ENCODE data around the gene AQP12B.

AQP12B gene

DNA sequence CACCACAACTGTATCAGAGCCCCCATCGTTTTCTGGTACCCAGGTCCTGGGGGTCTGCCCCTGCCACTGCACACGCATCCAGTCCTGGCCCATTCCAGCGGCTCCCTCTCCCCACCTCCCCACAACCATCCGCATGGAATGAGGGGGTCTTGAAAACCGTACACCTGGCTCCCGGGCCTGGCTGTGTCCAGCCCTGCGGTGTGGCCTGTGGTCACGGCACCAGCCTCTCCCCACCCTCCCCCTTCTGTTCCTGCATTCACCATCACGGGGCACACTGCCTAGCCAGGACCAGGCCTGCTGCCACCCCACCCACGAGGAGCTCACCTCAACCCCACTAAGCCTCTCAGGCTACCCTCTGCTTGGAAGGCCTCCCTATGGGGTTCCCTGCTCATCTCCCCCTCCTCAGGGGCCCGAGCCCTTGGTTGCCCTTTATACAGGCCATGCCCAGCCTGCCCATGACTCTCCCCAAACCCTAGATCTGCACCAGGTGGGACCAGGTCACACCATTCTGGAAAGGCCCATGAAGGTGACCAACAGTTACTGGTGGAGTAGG is 46.0 kb downstream of the AQP12B start:
- in situ Hi-C loops (cut with MboI; ENCODE audit: low sequenced_read_pairs) = no loop called here

DNA sequence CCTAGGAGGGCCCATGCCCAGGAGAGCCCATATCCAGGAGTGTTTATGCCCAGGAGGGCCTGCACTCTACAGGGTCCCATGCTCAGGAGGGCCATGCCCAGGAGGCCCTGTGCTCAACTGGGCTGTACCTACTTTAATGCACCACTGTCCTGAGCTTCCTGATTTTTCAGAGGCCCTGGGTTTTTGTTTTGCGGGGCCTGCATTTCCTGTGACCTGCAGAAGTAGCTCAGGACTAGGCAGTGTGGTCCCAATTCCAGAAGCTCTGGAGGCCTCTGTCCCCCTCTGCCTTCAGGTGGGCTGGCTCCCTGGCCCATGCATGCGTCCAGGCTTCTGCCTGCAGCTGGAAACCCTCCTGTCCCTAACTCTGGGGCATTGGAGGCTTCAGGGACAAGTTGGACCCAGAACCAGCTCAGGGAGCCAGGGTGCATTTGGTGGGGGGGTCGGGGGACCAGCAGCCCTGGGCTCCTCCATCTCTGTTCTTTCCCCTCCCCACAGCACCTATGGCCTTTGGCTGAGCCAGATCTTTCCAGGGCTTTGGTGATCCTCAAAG is 46.6 kb downstream of the AQP12B start:
- in situ Hi-C loops (cut with MboI; ENCODE audit: low sequenced_read_pairs) = no loop called here

DNA sequence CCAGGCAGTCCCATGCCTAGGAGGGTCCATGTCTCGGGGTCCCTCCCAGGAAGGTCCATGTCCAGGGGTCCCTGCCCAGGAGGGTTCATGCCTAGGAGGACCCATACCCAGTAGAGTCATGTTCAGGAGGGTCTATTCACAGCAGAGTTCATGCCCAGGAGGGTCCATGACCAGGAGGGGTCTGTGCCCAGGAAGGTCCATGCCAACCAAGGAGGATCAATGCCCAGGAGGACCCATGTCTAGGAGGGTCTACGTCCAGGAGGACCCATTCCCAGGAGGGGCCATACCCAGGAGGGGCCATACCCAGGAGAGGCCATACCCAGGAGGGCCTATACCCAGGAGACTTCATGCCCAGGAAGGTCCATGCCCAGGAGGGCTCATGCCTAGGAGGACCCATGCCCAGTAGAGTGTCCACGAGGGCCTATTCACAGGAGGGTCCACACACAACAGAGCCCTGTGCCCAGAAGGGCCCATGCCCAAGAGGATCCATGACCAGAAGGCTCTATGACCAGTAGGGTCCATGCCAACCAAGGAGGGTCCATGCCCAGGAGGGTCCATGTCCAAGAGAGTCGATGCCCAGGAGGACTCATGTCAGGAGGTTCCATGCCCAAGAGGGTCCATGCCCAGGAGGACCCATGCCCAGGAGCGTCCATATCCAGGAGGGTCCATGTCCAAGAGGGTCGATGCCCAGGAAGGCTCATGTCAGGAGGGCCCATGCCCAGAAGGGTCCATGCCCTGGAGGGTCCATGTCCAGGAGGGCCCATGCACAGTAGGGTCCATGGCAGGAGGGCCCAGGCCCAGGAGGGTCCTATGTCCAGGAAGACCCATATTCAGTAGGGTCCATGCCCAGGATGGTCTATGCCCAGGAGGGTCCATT is 47.3 kb downstream of the AQP12B start:
- in situ Hi-C loops (cut with MboI; ENCODE audit: low sequenced_read_pairs) = no loop called here

DNA sequence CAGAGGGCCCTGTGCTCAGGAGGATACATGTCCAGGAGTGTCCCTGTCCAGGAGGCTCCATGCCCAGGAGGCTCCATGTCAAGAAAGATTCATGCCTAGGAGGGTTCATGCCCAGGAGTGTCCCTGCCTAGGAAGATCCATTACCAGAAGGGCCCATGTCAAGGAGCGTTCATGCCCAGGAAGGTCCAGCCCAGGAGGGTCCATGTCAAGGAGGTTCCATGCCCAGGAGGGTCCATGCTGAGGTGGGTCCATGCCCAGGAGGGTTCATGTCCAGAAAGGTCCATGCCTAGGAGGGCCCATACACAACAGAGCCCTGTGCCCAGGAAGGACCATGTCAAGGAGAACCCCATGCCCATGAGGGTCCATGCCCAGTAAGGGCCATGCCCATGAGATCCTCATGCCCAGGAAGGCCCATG is 50.4 kb downstream of the AQP12B start:
- in situ Hi-C loops (cut with MboI; ENCODE audit: low sequenced_read_pairs) = no loop called here

DNA sequence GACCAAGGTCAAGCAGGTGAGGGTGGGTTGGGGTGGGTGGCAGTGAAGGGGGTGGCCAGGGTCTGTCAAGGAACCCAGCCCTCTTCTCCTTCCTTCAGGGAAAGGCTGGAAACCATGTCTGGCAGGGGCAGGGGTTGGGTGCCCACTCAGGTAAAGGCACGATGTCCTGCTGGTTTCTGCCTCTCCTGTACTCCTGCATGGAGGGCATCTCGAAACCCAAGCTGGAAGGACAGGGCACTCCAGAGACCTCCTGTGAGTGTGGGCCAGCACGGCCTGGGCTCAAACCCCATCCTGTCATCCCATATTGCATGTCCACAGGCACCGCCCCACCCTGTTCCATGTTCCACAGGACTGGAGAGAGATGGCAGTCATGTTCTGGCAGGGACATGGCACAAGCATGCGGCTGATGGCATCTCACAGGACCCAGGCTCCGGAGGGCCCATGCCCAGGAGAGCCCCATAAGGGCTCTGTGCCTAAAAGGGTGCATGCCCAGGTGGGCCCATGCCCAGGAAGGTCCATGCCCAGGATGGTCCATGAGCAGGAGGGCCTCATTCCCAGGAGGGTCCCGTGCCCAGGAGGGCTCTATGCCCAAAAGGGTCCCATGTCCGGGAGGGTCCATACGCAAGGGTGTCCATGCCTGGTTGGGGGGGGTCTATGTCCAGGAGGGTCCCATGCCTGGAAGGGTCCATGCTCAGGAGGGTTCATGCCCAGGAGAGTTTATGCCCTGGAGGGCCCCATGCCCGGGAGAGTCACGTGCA is 51.0 kb downstream of the AQP12B start:
- in situ Hi-C loops (cut with MboI; ENCODE audit: low sequenced_read_pairs) = no loop called here

DNA sequence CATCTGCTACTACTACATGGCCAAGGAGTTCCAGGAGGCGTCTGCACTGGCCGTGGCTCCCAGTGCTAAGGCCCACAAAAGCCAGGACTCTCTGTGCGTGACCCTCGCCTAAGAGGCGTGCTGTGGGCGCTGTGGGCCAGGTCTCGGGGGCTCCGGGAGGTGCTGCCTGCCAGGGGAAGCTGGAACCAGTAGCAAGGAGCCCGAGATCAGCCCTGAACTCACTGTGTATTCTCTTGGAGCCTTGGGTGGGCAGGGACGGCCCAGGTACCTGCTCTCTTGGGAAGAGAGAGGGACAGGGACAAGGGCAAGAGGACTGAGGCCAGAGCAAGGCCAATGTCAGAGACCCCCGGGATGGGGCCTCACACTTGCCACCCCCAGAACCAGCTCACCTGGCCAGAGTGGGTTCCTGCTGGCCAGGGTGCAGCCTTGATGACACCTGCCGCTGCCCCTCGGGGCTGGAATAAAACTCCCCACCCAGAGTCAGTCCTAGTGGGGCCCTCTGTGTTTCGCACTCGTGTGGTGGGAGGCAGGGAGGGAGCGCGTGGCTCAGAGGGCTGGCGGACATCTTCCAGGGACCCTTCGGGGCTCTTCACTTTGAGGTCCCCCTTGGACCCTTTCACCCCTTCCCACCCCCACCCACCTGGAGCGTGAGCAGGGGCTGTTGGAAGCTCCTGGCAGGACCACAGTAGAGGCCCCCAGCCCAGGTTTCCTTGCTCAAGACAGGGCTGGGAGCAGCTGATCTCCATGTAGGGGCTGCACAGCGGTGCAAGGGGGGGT is 51.7 kb downstream of the AQP12B start:
- in situ Hi-C loops (cut with MboI; ENCODE audit: low sequenced_read_pairs) = no loop called here

DNA sequence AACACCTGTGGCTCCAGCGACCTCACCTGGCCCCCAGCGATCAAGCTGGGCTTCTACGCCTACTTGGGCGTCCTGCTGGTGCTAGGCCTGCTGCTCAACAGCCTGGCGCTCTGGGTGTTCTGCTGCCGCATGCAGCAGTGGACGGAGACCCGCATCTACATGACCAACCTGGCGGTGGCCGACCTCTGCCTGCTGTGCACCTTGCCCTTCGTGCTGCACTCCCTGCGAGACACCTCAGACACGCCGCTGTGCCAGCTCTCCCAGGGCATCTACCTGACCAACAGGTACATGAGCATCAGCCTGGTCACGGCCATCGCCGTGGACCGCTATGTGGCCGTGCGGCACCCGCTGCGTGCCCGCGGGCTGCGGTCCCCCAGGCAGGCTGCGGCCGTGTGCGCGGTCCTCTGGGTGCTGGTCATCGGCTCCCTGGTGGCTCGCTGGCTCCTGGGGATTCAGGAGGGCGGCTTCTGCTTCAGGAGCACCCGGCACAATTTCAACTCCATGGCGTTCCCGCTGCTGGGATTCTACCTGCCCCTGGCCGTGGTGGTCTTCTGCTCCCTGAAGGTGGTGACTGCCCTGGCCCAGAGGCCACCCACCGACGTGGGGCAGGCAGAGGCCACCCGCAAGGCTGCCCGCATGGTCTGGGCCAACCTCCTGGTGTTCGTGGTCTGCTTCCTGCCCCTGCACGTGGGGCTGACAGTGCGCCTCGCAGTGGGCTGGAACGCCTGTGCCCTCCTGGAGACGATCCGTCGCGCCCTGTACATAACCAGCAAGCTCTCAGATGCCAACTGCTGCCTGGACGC is 52.5 kb downstream of the AQP12B start:
- in situ Hi-C loops (cut with MboI; ENCODE audit: low sequenced_read_pairs) = no loop called here

DNA sequence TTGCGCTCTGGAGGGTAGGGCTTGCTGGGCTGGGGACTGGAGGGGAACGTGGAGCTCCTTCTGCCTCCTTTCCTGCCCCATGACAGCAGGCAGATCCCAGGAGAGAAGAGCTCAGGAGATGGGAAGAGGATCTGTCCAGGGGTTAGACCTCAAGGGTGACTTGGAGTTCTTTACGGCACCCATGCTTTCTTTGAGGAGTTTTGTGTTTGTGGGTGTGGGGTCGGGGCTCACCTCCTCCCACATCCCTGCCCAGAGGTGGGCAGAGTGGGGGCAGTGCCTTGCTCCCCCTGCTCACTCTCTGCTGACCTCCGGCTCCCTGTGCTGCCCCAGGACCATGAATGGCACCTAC is 53.1 kb downstream of the AQP12B start:
- in situ Hi-C loops (cut with MboI; ENCODE audit: low sequenced_read_pairs) = no loop called here

DNA sequence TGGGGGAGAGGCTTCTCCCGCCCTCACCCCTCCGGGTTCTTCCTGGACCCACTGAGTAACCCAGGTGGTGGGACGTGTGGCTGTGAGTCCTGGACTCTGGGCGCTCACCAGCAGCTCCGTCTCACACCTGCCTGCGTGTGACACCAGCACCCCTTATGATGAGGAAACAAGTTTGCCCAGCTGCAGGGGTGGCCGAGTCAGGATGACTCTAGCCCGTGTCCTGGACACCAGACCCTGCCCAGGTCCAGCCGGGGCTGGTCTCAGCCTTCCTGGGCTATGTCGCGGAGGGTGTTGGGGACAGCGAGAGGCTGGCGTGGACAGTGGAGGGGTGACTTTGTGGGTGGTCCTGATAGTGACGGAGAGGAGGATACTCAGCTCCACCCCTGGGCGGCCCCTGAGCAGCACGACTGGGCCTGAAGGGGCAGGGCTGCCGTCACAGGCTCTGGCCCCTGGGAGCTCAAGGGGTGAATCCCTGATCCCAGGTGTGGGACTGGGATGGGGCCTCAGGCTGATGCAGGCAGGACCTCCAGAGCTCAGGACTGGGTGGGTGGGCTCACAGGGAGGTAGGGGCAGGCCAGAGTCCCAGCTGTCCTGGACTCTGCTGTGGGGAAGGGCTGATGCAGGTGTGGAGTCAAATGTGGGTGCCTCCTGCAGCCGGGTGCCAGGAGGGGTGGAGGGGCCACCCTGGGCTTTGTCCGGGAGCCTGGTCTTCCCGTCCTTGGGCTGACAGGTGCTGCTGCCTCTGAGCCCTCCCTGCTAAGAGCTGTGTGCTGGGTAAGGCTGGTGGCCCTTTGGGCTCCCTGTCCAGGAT is 53.7 kb downstream of the AQP12B start:
- in situ Hi-C loops (cut with MboI; ENCODE audit: low sequenced_read_pairs) = no loop called here

DNA sequence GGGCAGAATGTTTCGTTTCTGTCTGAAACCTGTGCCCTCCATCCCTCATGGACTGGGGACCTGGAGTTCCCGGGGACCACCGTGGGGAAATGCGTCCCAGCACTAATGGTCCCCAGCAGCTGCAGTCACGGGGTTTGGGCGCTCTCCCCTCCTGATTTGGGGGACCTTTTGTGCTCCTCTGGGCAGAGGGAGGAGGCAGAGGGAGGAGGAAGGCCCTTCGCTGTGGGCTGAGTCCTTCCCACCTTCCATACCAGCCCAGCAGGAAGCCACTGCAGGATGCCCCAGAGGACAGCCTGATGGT is 54.2 kb downstream of the AQP12B start:
- in situ Hi-C loops (cut with MboI; ENCODE audit: low sequenced_read_pairs) = no loop called here

DNA sequence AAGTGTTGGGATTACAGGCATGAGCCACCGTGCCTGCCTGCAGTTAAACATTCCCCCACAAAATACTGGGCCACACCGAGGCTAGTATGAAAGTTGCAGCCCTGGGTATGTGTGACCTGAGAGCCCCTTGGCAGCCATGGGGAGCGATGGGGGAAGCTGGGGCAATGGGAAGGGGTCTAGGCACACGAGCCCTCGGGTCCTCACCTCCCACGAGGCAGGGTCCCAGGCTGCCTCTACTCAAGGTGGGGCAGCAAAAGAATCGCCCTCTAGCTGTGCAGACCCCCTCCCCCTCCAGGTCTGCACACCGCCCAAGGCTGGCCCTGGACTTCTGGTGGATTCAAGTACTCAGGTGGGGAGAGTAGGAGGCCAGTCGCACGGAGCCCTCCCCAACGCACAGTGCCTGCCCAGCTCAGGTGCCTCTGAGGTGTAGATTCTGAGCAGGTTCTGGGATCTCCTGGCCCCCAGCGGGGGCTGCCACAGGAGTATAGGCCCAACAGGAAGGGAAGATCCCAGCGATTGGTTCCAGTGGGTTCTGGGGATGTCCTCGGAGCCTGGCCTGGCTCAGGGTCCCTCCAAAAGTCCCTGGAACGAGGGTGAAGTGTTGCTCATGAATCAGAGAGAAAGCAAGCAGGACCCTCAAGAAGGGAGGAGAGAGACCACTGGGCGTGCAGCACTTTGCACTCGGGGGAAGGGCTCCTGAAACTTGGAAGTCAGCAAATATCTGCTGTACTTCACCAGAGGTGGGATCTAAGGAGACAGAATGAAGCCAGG is 54.8 kb downstream of the AQP12B start:
- in situ Hi-C loops (cut with MboI; ENCODE audit: low sequenced_read_pairs) = no loop called here

DNA sequence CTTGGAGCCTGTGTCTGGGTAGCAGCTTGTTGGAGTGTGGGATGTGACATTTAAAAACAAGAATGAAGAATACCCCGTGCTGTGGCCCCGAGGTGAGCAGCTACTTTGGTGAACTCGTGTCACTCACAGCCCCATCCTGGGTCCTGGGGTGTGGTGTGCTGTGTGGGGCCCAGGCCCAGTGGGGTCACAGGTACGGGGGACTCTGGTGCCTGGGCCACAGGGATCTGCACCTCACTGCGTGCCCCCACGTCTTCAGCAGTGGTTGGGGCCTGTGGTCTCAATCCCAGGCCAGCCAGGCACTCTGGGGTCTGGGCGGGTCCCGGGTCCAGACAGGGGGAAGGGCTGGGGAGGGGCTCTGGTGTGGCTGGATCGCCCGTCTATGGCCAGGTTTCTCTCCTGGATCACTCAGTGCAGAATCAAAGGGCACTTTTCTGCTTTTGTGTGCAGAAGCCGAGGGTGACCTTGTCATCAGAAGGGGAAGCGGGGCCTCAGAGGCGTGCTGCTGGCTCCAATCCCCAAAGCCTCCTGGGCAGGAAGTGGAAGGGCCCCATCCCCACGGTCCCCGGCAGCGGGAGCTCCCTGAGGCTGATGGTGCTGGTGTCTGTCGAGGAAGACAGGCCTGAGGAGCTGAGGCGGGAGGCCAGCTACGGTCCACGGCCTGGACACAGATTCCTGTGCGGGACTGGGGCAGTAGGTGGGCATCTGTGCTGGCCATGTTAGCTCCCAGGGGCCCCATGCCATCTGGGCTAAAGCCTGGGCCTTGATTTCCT is 56.0 kb downstream of the AQP12B start:
- in situ Hi-C loops (cut with MboI; ENCODE audit: low sequenced_read_pairs) = no loop called here
